CD4-positive, alpha-beta T cell treated with Interleukin-17A for 1 hour (primary cell): ENCODE results near the gene SLC25A19.
A peak's percentile ranks its signal among the peaks of the same experiment; 100 is the strongest.
"Not testable (repeated sequence)": the region's sequence is repeated elsewhere in the genome, so short reads cannot be mapped to it uniquely, and the experiment has no call there.

Experiments used
- DNase-seq: peaks from one replicate; pipeline ENCODE4 v3.0.0-alpha.2; 2020

Gene SLC25A19

DNA sequence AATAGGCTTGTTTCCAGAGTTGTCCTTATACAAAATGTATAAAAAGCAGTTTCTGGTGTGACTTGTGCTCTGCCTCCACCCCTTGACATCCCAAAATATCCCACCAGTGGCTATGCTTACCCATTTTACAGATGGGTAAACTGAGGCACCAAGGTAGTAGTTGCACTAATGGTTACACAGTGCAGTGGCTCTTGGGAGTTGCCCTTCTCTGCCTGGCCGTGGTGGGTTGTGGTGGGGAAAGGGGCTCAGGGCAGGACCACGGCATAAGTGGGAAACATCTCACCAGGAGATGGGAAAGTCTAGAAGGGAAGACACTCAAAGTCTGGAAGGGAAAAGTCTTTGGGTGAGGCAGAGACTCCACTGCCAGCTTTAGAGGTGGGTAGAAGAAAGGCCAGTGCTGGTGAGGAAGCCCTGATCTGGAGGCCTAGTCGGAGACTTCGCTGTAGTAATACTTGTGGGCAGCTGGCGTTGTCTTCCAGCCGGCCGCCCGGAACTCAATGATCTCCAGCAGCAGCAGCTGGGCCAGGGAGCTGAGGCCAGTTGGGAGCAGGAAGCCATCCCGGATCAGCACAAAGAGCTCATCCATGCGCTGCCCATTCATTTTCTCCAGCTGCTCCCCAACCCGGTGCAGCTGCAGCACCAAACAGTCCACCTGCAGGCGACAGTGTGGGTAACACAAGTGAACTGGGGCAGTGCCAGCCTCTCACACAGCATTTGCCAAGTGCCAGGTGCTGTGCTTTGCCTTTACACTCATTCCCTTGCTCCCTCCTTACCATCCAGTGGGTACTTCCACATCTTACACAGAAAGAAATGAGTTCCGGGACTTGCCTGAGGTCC is 22.7 kb downstream of the SLC25A19 start:
- no peak for DNase-seq

DNA sequence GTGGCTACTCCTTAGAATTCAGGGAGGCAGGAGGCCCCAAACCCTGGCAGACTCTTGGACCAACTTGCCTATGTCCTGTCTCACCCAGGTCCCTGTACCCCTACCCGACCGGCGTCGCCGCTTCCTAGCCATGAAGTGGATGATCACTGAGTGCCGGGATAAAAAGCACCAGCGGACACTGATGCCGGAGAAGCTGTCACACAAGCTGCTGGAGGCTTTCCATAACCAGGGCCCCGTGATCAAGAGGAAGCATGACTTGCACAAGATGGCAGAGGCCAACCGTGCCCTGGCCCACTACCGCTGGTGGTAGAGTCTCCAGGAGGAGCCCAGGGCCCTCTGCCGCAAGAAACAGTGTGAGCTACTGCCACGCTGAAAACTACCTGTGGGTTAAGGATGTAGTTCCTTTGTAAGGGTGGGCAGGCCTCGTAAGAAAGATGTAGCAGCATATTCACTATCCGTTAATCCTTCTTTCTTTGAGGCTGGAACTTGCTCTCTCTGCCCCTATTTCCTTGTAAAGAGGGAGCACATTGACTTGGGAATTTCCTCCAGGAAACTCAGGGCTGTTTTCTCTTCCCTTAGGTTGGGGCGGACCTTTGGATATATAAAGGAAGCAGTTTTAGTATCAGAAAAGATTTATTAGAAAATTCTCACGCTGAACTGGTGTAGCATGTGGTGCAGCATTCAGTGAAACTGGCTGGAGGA is 23.5 kb downstream of the SLC25A19 start:
- no peak for DNase-seq

GRCh38 chr17:75263055-75263454 is 26.2 kb downstream of the SLC25A19 start:
- DNase-seq, result no peak

- no peak for DNase-seq
Observed at GRCh38 chr17:75262112-75262606, 27.1 kb downstream of the SLC25A19 start.

GRCh38 chr17:75261336-75262111 is 27.7 kb downstream of the SLC25A19 start, which contains the start of the genes GGA3 and MRPS7:
GGA3 (minus strand) TSS chr17:75261606; CDS start chr17:75261587, 19 bp downstream.
MRPS7 (plus strand) TSS chr17:75261879; CDS start chr17:75261901, 22 bp downstream.
- peak; percentile 96 for DNase-seq

DNA sequence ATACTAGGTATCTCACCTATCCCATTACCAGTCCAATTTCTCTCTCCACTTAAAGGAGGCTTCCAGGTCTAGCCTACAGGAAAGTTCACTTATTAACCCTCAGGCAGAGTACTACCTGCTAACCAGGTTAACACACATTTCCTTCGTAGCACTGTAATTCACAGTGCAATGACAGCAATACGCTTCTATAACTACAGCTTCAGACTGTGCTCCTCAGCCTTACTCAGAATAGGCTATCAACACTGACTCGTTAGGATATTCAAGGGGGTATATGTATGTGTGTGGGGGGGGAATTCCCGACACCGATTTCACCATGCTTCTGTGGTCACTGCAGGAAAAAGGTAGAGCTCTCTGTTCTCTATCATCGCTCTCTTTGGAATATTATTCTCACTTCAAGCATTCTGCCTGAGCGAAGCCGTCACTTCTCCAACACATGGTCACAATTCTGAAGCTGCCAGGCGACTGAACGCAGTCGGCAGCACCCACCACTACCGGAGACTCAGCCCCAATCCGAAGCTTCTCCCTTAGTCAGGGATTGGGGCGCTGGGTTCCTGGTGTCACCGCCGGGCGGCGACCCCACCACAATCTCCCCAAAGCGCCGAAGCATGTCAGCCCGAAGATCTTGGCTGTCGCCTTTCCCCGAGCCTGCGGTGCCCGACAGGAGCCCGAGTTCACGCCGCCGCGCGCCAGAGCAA is 28.4 kb downstream of the SLC25A19 start:
- peak; percentile 69 for DNase-seq

GRCh38 chr17:75257228-75257627 is 32.0 kb downstream of the SLC25A19 start:
- DNase-seq, result not testable (repeated sequence)

- not testable (repeated sequence) for DNase-seq
Observed at GRCh38 chr17:75255954-75256698, 33.1 kb downstream of the SLC25A19 start.

DNA sequence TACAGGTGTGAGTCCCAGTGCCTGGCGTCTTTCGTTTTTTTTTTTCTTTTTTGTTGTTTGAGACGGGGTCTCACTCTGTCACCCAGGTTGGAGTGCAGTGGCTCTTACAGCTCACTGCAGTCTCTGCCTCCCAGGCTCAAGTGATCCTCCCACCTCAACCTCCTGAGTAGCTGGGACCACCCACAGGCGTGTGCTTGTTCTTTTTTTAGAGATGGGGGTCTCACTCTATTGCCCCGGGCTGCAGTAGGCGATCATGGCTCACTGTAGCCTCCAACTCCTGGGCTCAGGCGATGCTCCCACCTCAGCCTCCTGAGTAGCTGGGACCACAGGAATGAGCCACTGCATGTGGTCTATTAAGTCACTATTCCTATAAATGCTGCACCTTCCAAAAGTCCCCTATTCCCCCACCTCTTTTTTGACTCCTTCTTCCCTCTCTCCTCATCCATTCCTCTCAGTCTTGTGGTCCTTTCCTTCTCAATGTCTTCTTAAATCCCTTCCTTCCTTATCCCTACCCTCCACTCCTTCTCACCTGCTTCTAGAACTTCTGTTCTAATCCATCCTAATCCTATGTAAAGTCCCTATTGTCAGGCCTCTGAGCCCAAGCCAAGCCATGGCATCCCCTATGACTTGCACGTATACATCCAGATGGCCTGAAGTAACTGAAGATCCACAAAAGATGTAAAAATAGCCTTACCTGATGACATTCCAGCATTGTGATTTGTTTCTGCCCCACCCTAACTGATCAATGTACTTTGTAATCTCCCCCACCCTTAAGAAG is 37.0 kb downstream of the SLC25A19 start:
- DNase-seq, result no peak

DNA sequence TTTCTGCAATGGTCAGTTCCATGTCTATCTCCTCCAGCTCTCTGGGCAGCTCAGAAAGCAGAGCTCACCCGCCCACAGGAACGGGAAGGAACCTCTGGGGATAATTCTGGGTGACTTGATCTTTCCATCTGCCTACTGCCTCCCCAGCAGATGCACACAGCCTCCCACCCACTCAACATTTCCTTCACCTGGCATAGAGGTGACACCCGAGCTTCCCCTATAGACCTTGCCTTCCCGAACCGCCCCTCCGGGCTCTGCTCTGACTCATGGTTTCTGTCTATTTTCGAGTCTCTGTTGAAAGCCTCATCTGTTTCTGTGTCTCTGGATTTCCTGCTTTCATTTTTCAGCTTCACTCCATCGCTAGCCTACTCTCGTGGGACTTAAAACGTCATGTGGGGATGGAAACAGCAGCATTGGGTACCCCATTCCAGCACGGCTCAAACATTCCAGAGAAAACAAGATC is 39.2 kb downstream of the SLC25A19 start:
- DNase-seq, result peak; percentile 59

GRCh38 chr17:75249564-75249963 is 39.7 kb downstream of the SLC25A19 start:
- no peak for DNase-seq

DNA sequence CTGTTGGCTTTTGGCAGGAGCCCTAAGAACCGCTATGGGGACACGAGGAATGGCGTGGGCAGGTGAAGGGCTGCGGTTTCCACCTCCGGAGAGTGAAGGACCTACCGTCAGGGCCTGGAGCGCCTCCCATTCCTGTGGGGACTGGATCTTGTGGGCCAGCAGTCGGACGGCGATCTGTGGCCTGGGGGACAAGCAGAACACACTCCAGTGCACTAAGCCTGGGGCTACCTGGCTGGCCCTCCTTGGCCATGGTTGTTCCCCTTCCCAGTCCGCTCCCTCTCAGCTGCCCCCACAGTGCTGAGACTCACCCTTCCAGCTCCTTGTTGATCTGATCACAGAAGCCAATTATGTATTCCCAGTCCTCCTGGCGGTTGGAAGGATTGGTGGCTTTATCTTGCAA is 42.8 kb downstream of the SLC25A19 start:
- DNase-seq, result no peak

DNA sequence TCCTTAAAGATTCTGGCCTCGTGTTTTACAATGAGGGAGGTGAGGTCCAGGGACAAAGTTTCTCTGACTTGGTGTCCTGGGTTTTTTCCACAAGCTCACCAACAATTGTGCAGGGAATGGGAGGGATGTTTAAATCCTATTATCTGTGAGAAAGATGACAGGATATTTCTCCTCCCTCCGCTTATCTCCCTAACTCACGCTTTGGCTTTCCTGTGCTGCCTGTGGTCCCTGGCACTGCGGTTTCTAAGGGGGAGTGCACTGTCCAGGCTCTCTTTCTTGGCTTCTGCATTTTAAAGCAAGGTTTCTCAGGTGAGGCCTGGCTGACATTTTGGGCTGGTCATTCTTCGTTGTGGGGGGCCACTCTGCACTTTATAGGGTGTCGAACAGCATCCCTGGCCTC is 44.2 kb downstream of the SLC25A19 start:
- DNase-seq, result no peak

GRCh38 chr17:75244133-75244866 is 44.9 kb downstream of the SLC25A19 start:
- DNase-seq, result peak; percentile 10

- peak; percentile 69 for DNase-seq
Observed at GRCh38 chr17:75242461-75243042, 46.7 kb downstream of the SLC25A19 start.

- no peak for DNase-seq
Observed at GRCh38 chr17:75241996-75242460, 47.2 kb downstream of the SLC25A19 start.

GRCh38 chr17:75241502-75241901 is 47.7 kb downstream of the SLC25A19 start:
- no peak for DNase-seq

- DNase-seq, result no peak
Observed at GRCh38 chr17:75241143-75241430, 48.1 kb downstream of the SLC25A19 start.

GRCh38 chr17:75240394-75241142 is 48.7 kb downstream of the SLC25A19 start:
- DNase-seq, result no peak
